K562 (cell line): ENCODE results near the gene NUTF2. TPM values are rescaled to one million over a fixed set of nuclear protein-coding genes. Genes with fewer than 3 reads are reported as not detected.

Source experiments
- BCLAF1 ChIP-seq, 2 experiments: fragments of 450-650 bp in 1 of 2; IDR thresholded peaks; 2 replicates each; pipeline ENCODE4 v1.6.1; 2011 to 2017; ENCODE audit warnings: low read depth in 2 of 2, antibody characterized with exemption in 1 of 2, borderline replicate concordance in 1 of 2, low read length in 1 of 2, mild to moderate bottlenecking in 1 of 2, mixed read lengths in 1 of 2; ENCODE audit not compliant: control insufficient read depth in 1 of 2
- EP400 ChIP-seq: fragments of 450-650 bp; IDR thresholded peaks from 2 replicates; pipeline ENCODE4 v1.6.1; 2017; ENCODE audit warnings: antibody characterized with exemption, mild to moderate bottlenecking, moderate library complexity
- ETS1 ChIP-seq: conservative IDR thresholded peaks from 2 replicates; pipeline ENCODE4 v1.6.1; 2011; ENCODE audit warnings: low read depth, mild to moderate bottlenecking, low read length; ENCODE audit not compliant: control insufficient read depth
- GTF2A2 ChIP-seq: IDR thresholded peaks from 2 replicates; pipeline ENCODE4 v1.6.1; 2016; ENCODE audit warnings: mild to moderate bottlenecking, missing genetic modification characterization, missing compliant biosample characterization
- SRSF7 ChIP-seq: fragments of 200-400 bp; formaldehyde crosslinking; optimal IDR thresholded peaks from 2 replicates; pipeline ENCODE3; 2017; ENCODE audit warnings: mild to moderate bottlenecking, low read depth, low read length
- TEAD4 ChIP-seq, 2 experiments: sonication (generic) in 1 of 2; formaldehyde crosslinking in 1 of 2; IDR thresholded peaks; 2 replicates each; pipeline versions ENCODE4 v1.6.1 to v1.8.0; 2012 to 2022; ENCODE audit warnings: borderline replicate concordance in 1 of 2, inconsistent platforms in 1 of 2, low read length in 1 of 2, mild to moderate bottlenecking in 1 of 2, missing genetic modification reagents in 1 of 2
- TSC22D4 ChIP-seq: fragments of 450-650 bp; IDR thresholded peaks from 2 replicates; pipeline ENCODE4 v1.6.1; 2016; ENCODE audit warnings: missing genetic modification characterization, missing biosample characterization, control low read depth
- YBX1 ChIP-seq: fragments of 450-650 bp; IDR thresholded peaks from 2 replicates; pipeline ENCODE4 v1.7.1; 2016; ENCODE audit warnings: mild to moderate bottlenecking
- ZBTB33 ChIP-seq: sonication (generic); formaldehyde crosslinking; IDR thresholded peaks from 2 replicates; pipeline ENCODE4 v1.8.1; 2023; ENCODE audit warnings: mild to moderate bottlenecking, missing genetic modification reagents
- ZKSCAN3 ChIP-seq: fragments of 250-450 bp; sonication (Bioruptor Pico); IDR thresholded peaks from 2 replicates; pipeline ENCODE4 v1.4.0; 2020
- ZNF384 ChIP-seq: IDR thresholded peaks from 2 replicates; pipeline ENCODE4 v1.6.1; 2012; ENCODE audit warnings: low read depth, low read length, improper control_type of control experiment
- ZNF639 ChIP-seq, 2 experiments: fragments of 200-800 bp in 1 of 2; sonication (Bioruptor generic) in 1 of 2; sonication (generic) in 1 of 2; formaldehyde crosslinking in 1 of 2; IDR thresholded peaks in 1 of 2; conservative IDR thresholded peaks in 1 of 2; 2 replicates each; pipeline versions ENCODE4 v1.5.0 to v1.6.1; 2016 to 2020; ENCODE audit warnings: missing compliant biosample characterization in 1 of 2, missing genetic modification characterization in 1 of 2, missing genetic modification reagents in 1 of 2
- ZNF764 ChIP-seq: fragments of 250-450 bp; sonication (Bioruptor Pico); IDR thresholded peaks from 2 replicates; pipeline ENCODE4 v1.4.0; 2020; ENCODE audit warnings: low read depth, mild to moderate bottlenecking, moderate library complexity
- polyA plus RNA-seq, 8 experiments: library from polyadenylated mRNA; depleted of rRNA in 4 of 8; stranded (reverse) in 5 of 8; unstranded in 3 of 8; fragments of >200 nt; fragmentation: Nextera tagmentation in 2 of 8; fragmentation: Illumina TruSeq in 1 of 8; extraction: Ambion mirVana in 2 of 8; extraction: Trizol in 1 of 8; gene quantifications; 2 replicates each; pipeline versions ENCODE4 v1.2.1 to v1.2.3, GENCODE V29; 2011 to 2014; ENCODE audit warnings: inconsistent platforms in 1 of 8, missing spikeins in 1 of 8
- total RNA-seq, 7 experiments: library from RNA; depleted of rRNA in 6 of 7; stranded (reverse); fragments of >200 nt in 6 of 7; fragmentation: Illumina TruSeq in 2 of 7; extraction: Trizol in 2 of 7; gene quantifications; 2 replicates each; pipeline versions ENCODE4 v1.2.1 to v1.2.3, GENCODE V29; 2011 to 2021; ENCODE audit warnings: low replicate concordance in 1 of 7
- TF ChIP-seq, protein P1 (sequence below): sonication (generic); formaldehyde crosslinking; IDR thresholded peaks from 2 replicates; pipeline ENCODE4 v1.5.0; 2020; ENCODE audit warnings: missing genetic modification reagents

Gene NUTF2
- total and polyA plus RNA-seq, 9 of the 15 experiments (the other 6 are each of a cell fraction or from before 2014, with no cell fraction given) = 106 to 248 (median 147) TPM

- TF ChIP-seq ZBTB33 (CRISPR knock-in tag) (no peak), TEAD4 (IDR thresholded peaks at IDR 0.05; ENCODE audit: low read length) (no peak), TEAD4 (CRISPR knock-in tag; IDR thresholded peaks at IDR 0.05; ENCODE audit: borderline replicate concordance) (0 out of 2 replicates have a peak, but pooled peaks have one; percentile 39), ZKSCAN3 (CRISPR knock-in tag) (no peak), ETS1 (peak; percentile 46; the same call in 1 of the 2 replicates), SRSF7 (no peak), EP400 (peak; percentile 11; the same call in 1 of the 2 replicates), GTF2A2 (tag) (no peak), ZNF764 (CRISPR knock-in tag) (no peak), YBX1 (no peak), ZNF384 (no peak), ZNF639 (CRISPR knock-in tag; conservative IDR thresholded peaks at IDR 0.05 in 1 of 2, IDR thresholded peaks at IDR 0.05 in 1 of 2) (peak in 1 of 2 experiments; percentile 52; a peak in 2 of 4 replicates), BCLAF1 (IDR thresholded peaks at IDR 0.05; ENCODE audit: borderline replicate concordance in 1 of 2, control insufficient read depth in 1 of 2, low read depth in 2 of 2, low read length in 1 of 2) (no peak), TSC22D4 (tag) (no peak)
- TF ChIP-seq, protein P1, sequence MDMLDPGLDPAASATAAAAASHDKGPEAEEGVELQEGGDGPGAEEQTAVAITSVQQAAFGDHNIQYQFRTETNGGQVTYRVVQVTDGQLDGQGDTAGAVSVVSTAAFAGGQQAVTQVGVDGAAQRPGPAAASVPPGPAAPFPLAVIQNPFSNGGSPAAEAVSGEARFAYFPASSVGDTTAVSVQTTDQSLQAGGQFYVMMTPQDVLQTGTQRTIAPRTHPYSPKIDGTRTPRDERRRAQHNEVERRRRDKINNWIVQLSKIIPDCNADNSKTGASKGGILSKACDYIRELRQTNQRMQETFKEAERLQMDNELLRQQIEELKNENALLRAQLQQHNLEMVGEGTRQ (CRISPR knock-in tag) = no peak
Measured at GRCh38 chr16:67892899-67893742, 46.4 kb downstream of the NUTF2 start, which contains the start of gene PSKH1 (continued).
